Endothelial cell of umbilical vein (primary cell): Measurements from ENCODE around the gene DAG1. TPM values are rescaled to one million over a fixed set of nuclear protein-coding genes. Genes with fewer than 3 reads are reported as not detected.

Source experiments
- BruUV-seq: library from RNA; stranded (reverse); fragments of 400-500 nt; replicated peaks from 2 replicates; lab custom pipeline; 2021; lab: Mats Ljungman, UMichigan
- CTCF ChIA-PET: fragments of 300-600, 350-600 bp; sonication (Branson Sonifier 250); formaldehyde crosslinking; loops from one replicate; lab custom pipeline; 2021; ENCODE audit warnings: antibody characterized with exemption, inconsistent platforms; lab: Charles Lee
- POLR2A ChIA-PET: fragments of 300-600, 350-600 bp; sonication (Branson Sonifier 250); formaldehyde crosslinking; loops from one replicate; lab custom pipeline; 2021; ENCODE audit warnings: antibody characterized with exemption, inconsistent platforms; lab: Charles Lee
- DNase-seq: peaks from one replicate; pipeline ENCODE4 v3.0.0-alpha.2; 2011; ENCODE audit warnings: low read depth, low spot score
- FAIRE-seq: peaks from 2 replicates; lab custom pipeline; 2011; peaks lifted over from hg19 to GRCh38; lab: Jason Lieb, UNC
- H2AFZ ChIP-seq: 2 replicates; pipeline ENCODE4 v1.6.0; 2012; ENCODE audit warnings: low read depth, low read length, control low read depth, inconsistent platforms
- H3K27ac ChIP-seq: 2 replicates; pipeline ENCODE4 v1.5.1; 2011; ENCODE audit warnings: low read depth, mild to moderate bottlenecking, control low read depth, low read length, moderate library complexity; ENCODE audit not compliant: insufficient read depth
- H3K27me3 ChIP-seq, 2 experiments: 2 replicates each; pipeline versions ENCODE4 v1.6.0 to v1.6.1; 2011; ENCODE audit warnings: low read length in 2 of 2, mixed read lengths in 1 of 2; ENCODE audit not compliant: control insufficient read depth in 2 of 2, insufficient read depth in 2 of 2
- H3K36me3 ChIP-seq, 2 experiments: 2 replicates in 1 of 2; 3 replicates in 1 of 2; pipeline ENCODE4 v1.5.1; 2011; ENCODE audit warnings: low read length in 2 of 2, mild to moderate bottlenecking in 1 of 2, moderate library complexity in 1 of 2; ENCODE audit not compliant: control insufficient read depth in 2 of 2, insufficient read depth in 2 of 2; ENCODE audit errors: extremely low read depth in 1 of 2
- H3K4me1 ChIP-seq: 3 replicates; pipeline ENCODE4 v1.5.1; 2011; ENCODE audit warnings: mild to moderate bottlenecking, low read length; ENCODE audit not compliant: control insufficient read depth, insufficient read depth; ENCODE audit errors: extremely low read depth
- H3K4me2 ChIP-seq: 2 replicates; pipeline ENCODE4 v1.6.1; 2011; ENCODE audit warnings: low read length, control low read depth, mixed read lengths; ENCODE audit not compliant: insufficient read depth
- H3K4me3 ChIP-seq, 3 experiments: fragments of 200-600 bp in 1 of 3; sonication (generic), shearing (Covaris generic) in 1 of 3; replicated peaks in 1 of 3; 2 replicates each; pipeline ENCODE4 v1.5.1; 2011 to 2016; ENCODE audit warnings: control low read depth in 3 of 3, low read length in 3 of 3, mild to moderate bottlenecking in 2 of 3, inconsistent platforms in 1 of 3, low read depth in 1 of 3, moderate library complexity in 1 of 3; ENCODE audit not compliant: insufficient read depth in 1 of 3
- H3K79me2 ChIP-seq: 2 replicates; pipeline ENCODE4 v1.6.0; 2012; ENCODE audit warnings: low read length, inconsistent platforms; ENCODE audit not compliant: control insufficient read depth, insufficient read depth
- H3K9ac ChIP-seq: replicated peaks from 2 replicates; pipeline ENCODE3; 2011; ENCODE audit warnings: low read length, control low read depth; ENCODE audit not compliant: insufficient read depth; ENCODE audit errors: extremely low read depth
- H3K9me1 ChIP-seq: replicated peaks from 3 replicates; pipeline ENCODE4 v1.6.0; 2011; ENCODE audit warnings: mild to moderate bottlenecking, low read length; ENCODE audit not compliant: control insufficient read depth, insufficient read depth; ENCODE audit errors: extremely low read depth
- H3K9me3 ChIP-seq: replicated peaks from 2 replicates; pipeline ENCODE4 v1.5.1; 2012; ENCODE audit warnings: low read length, inconsistent platforms; ENCODE audit not compliant: control insufficient read depth, insufficient read depth
- H4K20me1 ChIP-seq: replicated peaks from 2 replicates; pipeline ENCODE3; 2011; ENCODE audit warnings: mild to moderate bottlenecking, low read length; ENCODE audit not compliant: control insufficient read depth, insufficient read depth; ENCODE audit errors: extremely low read depth
- EZH2 ChIP-seq: IDR thresholded peaks from 2 replicates; pipeline ENCODE4 v1.6.1; 2012; ENCODE audit warnings: borderline replicate concordance, low read depth, mild to moderate bottlenecking, moderate library complexity, low read length, inconsistent platforms; ENCODE audit not compliant: severe bottlenecking
- FOS ChIP-seq: IDR thresholded peaks from 2 replicates; pipeline ENCODE4 v1.6.1; 2011; ENCODE audit warnings: mild to moderate bottlenecking, low read length, moderate library complexity, borderline replicate concordance; ENCODE audit not compliant: insufficient read depth
- GATA2 ChIP-seq: IDR thresholded peaks from 2 replicates; pipeline ENCODE4 v1.7.0; 2011; ENCODE audit warnings: low read depth, mild to moderate bottlenecking, moderate library complexity, mixed read lengths, low read length; ENCODE audit not compliant: insufficient read length, insufficient read depth
- JUN ChIP-seq: IDR thresholded peaks from 2 replicates; pipeline ENCODE4 v1.6.1; 2011; ENCODE audit warnings: borderline replicate concordance, low read depth; ENCODE audit not compliant: insufficient read length, insufficient read depth
- MAX ChIP-seq: IDR thresholded peaks from 2 replicates; pipeline ENCODE4 v1.6.1; 2011; ENCODE audit not compliant: insufficient read depth, insufficient read length
- MYC ChIP-seq: IDR thresholded peaks from one replicate; pipeline ENCODE4 v1.6.1; 2011; ENCODE audit warnings: mild to moderate bottlenecking, low read depth, low read length
- POLR2A ChIP-seq: IDR thresholded peaks from 2 replicates; pipeline ENCODE4 v1.6.1; 2012; ENCODE audit warnings: low read depth, mild to moderate bottlenecking, control low read depth, low read length
- POLR2AphosphoS5 ChIP-seq: IDR thresholded peaks from 2 replicates; pipeline ENCODE4 v1.6.1; 2012; ENCODE audit warnings: low read depth, mild to moderate bottlenecking, control low read depth, low read length, moderate library complexity; ENCODE audit not compliant: insufficient read depth
- dilution Hi-C: fragments of 300-500 bp; cut with MboI; formaldehyde crosslinking; loops from one replicate; pipeline ENCODE4 v1.15.0; 2019; ENCODE audit warnings: low sequenced_read_pairs; ENCODE audit not compliant: extremely low pct_ligation_motif_present
- intact Hi-C: fragments of 100-400 bp; cut with micrococcal nuclease; formaldehyde crosslinking; loops from one replicate; pipeline ENCODE4 v1.10.0; 2022
- polyA plus RNA-seq, 4 experiments: library from polyadenylated mRNA; depleted of rRNA in 3 of 4; stranded (reverse) in 3 of 4; unstranded in 1 of 4; fragments of >200 nt; gene quantifications; 2 replicates each; pipeline versions ENCODE4 v1.2.1 to v1.2.3, GENCODE V29; 2011 to 2012; ENCODE audit warnings: missing spikeins in 1 of 4
- total RNA-seq: library from RNA; stranded (reverse); gene quantifications from 2 replicates; pipeline ENCODE4 v1.2.3, GENCODE V29; 2021
- TF ChIP-seq, protein P1 (sequence below), 2 donors: IDR thresholded peaks; 1 replicate in 1 of 2; 2 replicates in 1 of 2; pipeline ENCODE4 v1.5.1; 2011; ENCODE audit warnings: low read length in 2 of 2, mild to moderate bottlenecking in 2 of 2, moderate library complexity in 2 of 2, control low read depth in 1 of 2, inconsistent platforms in 1 of 2, low read depth in 1 of 2; ENCODE audit not compliant: insufficient read depth in 1 of 2; ENCODE audit errors: extremely low read depth in 1 of 2

Gene DAG1
- total and polyA plus RNA-seq, 2 donors (not counting 3 experiments of a cell fraction or from before 2014, with no cell fraction given), result 59.6 to 97.5 TPM

DNA sequence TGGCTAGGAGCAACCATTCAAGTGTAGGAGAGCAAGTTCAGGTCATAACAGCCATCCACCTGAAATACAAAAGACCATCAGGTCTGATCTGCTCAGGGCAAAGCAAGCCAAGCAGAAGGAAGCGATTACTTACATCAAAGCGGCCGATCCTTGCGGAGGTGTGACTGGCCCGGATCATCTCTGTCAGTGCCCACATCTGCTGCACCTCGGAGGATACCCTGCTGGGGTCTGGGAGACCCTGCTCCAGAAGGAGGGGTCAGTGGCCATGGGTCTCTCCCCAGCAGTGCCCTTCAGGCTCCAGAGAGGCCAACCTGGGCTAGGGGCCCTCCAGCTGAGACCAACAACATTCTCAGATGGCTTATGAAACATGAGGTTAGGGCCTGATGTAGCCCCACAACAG is 45.3 kb upstream of the DAG1 start:
- Histone ChIP-seq H3K9me3 (no peaks in the 10 kb centered on the region), H3K4me1 (peaks cover 2% of the 10 kb centered on the region), H3K79me2 (no peaks in the 10 kb centered on the region), H3K4me3 (no peak overlapping the region), H3K27ac (no peak overlapping the region), H3K9ac (no peak overlapping the region), H3K4me2 (no peak overlapping the region), H4K20me1 (no peaks in the 10 kb centered on the region), H3K36me3 (peaks cover 0 to 18% of the 10 kb centered on the region in 2 experiments), H3K27me3 (no peaks in the 10 kb centered on the region), H2AFZ (no peak overlapping the region), H3K9me1 (no peaks in the 10 kb centered on the region)
- POLR2A ChIA-PET, result no interaction called here
- dilution Hi-C loops (no loop called here), intact Hi-C loops (loop anchor here (5.0 kb wide), 1 partner anchor 333 kb away; the partner anchor contains the start of gene QRICH1)
- TF ChIP-seq EZH2 (no peak), JUN (no peak), FOS (no peak), GATA2 (no peak), POLR2A (no peak), MYC (no peak), MAX (no peak), POLR2AphosphoS5 (no peak)
- TF ChIP-seq, protein P1, sequence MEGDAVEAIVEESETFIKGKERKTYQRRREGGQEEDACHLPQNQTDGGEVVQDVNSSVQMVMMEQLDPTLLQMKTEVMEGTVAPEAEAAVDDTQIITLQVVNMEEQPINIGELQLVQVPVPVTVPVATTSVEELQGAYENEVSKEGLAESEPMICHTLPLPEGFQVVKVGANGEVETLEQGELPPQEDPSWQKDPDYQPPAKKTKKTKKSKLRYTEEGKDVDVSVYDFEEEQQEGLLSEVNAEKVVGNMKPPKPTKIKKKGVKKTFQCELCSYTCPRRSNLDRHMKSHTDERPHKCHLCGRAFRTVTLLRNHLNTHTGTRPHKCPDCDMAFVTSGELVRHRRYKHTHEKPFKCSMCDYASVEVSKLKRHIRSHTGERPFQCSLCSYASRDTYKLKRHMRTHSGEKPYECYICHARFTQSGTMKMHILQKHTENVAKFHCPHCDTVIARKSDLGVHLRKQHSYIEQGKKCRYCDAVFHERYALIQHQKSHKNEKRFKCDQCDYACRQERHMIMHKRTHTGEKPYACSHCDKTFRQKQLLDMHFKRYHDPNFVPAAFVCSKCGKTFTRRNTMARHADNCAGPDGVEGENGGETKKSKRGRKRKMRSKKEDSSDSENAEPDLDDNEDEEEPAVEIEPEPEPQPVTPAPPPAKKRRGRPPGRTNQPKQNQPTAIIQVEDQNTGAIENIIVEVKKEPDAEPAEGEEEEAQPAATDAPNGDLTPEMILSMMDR (IDR thresholded peaks at IDR 0.05; ENCODE audit: extremely low read depth in 1 of 2, insufficient read depth in 1 of 2, low read depth in 1 of 2, low read length in 2 of 2), result no peak
- DNase-seq (no peak), FAIRE-seq (no peak)
- no TSS peak for BruUV-seq
- CTCF ChIA-PET, result interaction anchor here (1.6 kb wide), 1 partner anchor 24 kb away, joined by 5 read pairs; no protein-coding TSS in a partner anchor
